Stimulated activated CD4-positive, alpha-beta T cell treated with anti-CD3 and anti-CD28 coated beads, Interleukin-1b, Interleukin-23, amount 100 ng/mL, for 1 hour (primary cell): ENCODE results near the gene TCF15.
A peak's percentile ranks its signal among the peaks of the same experiment; 100 is the strongest.

Experiments used
- DNase-seq, 2 donors: peaks; one replicate each; pipeline ENCODE4 v3.0.0-alpha.2; 2020; ENCODE audit warnings: low read depth in 2 of 2

Gene TCF15, protein sequence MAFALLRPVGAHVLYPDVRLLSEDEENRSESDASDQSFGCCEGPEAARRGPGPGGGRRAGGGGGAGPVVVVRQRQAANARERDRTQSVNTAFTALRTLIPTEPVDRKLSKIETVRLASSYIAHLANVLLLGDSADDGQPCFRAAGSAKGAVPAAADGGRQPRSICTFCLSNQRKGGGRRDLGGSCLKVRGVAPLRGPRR

DNA sequence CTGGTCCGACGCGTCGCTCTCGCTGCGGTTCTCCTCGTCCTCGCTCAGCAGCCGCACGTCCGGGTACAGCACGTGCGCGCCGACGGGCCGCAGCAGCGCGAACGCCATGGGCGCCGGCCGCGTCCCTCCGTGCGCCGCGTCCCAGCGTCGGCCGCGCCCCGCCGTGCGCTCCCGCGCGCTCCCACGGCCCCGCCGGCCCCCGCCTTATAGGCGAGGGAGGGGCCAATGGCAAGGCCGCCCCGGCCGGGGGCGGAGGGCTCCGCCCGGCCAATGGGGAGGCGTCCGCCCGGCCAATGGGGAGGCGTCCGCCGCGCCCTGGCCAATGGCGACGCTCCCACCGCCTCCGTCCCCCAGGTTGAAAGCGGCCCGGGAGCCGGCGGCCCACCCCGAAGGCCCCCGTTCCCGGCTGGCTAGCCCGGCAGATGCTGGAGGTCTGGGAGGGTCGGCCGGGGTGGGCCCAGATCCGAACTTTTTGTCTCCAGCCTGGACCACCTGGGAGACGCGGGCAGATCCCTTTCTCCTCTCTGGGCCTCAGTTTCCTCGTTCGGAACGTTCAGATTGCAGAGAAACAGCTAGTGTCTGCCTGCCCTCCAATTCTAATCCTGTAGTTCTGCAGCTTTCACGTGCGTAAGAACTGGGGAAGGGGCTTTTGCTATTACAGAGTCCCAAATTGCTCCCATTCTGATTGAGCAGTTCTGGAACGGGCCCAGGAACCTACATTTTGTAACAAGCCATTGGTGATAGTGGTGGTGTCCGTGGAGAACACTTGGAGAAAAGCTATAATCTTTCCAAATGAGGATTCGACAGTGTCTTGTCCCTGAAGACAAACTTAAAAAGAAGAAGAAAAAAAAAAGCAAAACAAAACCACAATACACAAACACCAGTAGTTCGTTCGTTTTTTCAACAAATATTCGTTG is at the start of gene TCF15:
Gene TCF15, minus strand, starts transcription at position 180 of the 917 bp plus-strand sequence. Its CDS starts 72 bp downstream, at position 108.
- no peak for DNase-seq

DNA sequence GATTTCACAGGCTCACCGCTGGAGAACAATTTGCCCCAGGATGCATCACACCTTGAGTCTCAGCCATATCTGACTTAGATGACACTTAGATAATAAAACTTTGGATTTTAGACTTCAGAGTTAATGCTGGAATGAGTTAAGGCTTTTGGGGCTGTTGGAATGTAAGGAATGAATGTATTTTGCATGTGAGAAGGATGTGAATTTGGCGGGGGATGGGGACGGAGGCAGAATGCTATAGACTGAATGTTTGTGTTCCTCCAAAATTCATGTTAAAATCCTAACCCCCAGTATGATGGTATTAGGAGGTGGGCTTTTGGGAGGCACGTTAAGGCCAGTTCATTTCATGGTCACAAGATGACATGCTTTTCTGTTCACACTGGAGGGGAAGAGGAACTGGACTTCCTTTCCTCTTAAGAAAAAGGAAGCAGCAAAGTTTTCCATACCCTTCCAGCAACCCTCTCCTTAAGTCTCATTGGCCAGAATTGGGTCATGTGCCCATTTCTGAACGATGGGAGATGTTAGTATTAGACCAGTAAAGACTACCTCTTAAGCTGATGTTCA is 48.7 kb upstream of the TCF15 start:
- DNase-seq, result no peak

DNA sequence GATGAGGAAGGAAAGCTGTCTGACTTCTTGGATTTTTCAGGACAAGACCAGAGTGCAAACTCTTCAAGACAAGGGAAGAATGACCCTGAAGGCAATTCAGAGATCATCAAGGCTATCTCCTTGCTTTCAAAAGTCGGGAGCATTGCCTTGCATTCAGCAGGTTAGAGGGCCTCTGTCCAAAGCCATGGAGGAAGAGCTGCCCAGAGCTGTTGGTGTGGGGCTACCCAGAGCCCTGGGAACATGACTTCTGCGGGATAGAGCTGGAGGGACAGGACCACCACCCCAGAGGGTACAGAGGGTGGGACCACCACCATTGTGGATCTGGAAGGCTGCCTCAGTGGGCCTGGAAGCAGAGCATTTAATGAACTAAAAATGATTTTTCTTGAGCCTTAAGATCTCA is 48.1 kb upstream of the TCF15 start:
- DNase-seq, result no peak

DNA sequence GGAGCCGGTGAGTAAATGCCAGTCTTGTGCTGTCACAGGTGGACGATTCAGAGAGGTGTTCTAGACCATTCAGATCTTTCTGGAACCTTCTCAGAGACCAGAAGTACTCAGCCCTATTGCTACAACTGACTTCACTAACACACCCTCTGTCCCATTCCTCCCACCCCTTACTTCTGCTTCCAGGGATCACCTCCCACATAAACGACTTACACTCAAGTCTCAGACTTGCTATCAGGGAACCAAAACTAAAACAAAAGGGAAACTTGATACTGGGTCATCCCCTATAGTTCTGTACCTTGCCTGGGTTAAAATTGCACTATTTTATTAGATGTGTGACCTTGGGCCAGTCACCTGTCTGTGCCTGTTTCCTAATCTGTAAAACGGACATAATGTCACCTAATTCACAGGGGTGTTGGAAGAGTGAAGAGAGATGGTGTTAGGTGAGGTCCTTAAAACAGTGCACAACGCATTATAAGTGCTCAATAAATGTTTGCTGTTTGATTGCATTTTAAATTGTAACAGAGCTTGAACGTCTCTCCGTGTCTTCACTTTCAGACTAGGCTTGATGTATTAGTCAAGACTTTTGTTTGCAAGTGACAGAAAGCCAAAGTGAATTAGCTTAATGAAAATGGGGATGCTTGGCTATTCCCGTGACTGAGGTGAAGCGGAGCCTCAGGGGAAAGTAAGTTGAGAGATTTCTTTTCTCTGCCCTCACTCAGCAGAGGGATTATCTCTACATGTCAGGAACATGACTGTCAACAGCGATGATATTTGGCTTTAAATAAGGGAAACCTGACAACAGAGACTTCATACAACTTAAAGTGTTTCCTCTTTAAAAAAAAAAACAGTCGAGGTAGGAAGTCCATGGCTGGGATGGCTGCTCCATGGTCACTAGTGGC is 45.9 kb upstream of the TCF15 start:
- no peak for DNase-seq

DNA sequence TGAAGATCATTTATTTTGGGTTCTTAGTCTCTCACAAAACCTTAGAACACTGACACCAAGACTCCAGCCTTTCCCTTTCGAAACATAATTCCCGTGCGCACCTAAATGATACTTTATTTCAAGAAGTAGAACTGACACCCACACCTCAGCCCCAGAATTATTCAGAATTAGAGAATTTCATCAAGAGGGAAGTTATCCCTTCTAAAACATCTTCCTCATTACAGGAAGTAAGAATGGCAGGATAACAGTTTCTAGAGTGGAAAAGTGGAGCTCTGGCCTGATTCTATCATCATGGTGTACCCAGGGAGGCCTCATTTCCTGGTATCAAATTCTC is 44.3 kb upstream of the TCF15 start:
- DNase-seq, result no peak

DNA sequence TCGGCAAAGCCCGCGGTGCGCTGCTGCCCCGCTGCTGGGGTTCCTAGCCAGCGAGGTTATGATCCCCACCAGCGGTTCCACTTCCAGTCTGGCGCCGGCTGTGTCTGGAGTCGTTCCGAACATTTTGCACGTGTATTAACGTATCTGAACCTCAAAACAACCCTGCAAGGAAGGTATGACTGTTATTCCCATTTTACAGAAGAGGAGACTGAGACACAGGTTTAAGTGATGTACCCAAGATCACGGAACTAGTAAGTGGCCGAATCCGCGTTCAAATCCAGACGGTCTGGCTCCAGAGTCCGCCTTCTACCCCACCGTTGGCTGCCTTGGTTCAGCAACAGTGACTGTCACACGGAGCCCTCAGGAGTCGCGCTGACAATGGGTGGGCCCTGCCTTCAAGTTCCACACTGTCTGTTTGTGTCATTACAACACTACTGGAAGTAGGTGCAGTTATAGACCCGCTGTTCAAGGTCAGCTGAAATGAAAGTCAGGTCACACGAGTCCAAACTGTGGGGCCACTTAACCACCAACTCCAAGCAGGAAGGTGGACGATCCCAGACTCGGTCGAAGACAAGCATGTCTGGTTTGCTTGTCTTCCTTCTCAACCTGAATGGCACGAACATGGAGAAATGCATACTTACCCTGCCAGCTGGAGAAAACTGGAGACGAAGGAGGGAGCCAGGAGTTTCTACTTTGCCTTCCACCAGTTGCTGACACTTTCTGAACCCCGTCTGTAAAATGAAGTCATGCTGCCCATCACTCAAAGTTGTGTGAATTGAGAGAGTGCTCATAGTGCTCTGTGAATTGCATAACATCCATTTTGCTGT is 43.7 kb upstream of the TCF15 start:
- DNase-seq, result no peak

DNA sequence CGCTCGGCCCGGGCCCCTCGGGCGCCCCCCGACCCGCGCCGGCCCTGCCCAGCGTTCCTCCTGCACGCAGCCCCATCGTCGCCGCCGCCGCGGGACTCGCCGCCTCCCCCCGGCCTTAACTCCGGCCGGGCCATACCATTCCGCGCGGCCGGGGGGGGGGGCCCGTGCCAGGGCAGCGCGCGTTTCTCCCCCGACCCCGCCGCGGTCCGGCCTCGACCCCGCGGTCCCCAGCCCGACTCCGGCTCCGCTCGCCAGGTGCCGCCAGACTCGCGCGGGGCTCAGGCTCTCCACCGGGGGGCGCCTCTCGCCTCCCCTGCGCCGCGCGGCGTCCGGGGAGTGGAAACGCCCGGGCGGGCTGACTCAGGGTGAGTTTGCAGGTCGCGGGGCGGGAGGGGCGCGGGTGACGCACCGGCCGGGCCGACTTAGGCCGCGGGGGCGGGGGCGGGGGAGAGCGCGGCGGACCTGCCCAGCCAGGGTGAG is 43.0 kb upstream of the TCF15 start, which contains the start of gene SRXN1:
Gene SRXN1, minus strand, starts transcription at position 91 of the 480 bp plus-strand sequence. Its CDS starts 15 bp downstream, at position 76.
- peak; percentile 52 to 75 for DNase-seq

DNA sequence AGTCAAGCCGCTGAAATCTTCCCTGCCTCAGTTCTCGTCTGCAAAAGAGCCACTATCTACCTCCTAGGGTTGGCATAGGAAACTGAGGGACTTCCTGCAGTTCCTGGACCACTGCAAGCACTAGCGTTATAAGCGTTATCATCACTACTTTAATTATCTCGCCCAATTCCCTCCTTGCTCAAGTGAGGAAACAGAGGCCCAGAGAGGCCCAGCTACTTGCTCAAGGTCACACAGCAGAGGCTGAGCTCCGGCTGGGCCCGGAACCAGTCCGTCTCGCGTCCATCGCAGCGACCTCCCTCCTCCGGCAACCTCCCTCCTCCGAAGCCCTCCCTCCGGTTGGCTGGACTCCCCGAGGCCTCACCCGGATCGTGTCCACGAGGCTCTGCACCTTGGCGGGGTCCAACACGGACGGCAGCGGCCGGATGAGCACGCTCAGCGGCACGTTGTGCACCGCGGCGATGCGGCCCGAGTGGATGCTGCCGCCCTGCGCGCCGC is 42.6 kb upstream of the TCF15 start:
- no peak for DNase-seq

DNA sequence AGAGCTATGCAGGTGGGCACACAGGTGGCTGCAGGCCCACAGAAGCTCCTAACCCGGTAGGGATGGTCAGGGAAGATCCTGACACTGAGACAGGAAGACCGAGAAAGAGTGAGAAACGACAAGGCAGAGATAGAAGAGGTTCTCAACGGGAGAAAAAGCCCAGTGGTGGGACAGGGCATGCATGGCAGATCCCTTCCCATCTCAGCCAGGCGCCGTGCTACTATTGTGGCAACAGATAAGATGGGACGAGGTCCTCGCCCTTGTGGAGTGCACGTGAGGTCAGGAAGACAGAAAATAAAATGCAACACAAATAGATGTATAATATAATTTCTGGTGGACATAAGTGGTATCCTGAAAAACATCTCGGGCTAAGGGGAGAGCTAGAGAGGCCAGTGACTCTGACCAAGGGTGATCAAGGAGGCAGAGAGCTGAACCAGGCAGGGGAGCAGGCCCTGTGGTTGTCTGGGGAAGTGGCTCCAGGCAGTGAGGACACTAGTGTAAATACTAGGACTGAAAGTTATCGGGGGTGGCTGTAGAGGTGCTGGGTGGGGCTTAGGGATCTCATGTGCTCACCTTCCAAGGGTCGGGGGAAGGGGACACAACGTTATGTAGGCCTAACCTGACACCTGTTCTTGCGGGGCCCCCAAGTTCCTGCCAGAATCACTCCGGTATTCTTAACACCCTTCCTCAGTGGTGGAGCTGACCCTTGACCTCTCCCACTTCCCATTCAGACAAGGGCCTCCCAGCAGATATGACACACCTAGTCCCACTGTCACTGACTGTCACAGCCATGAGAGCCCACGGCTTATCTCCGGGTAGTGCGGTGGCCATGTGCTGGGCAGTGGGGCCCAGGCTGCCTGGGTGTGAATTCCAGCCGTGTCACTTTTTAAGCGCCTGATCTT is 41.9 kb upstream of the TCF15 start:
- no peak for DNase-seq

DNA sequence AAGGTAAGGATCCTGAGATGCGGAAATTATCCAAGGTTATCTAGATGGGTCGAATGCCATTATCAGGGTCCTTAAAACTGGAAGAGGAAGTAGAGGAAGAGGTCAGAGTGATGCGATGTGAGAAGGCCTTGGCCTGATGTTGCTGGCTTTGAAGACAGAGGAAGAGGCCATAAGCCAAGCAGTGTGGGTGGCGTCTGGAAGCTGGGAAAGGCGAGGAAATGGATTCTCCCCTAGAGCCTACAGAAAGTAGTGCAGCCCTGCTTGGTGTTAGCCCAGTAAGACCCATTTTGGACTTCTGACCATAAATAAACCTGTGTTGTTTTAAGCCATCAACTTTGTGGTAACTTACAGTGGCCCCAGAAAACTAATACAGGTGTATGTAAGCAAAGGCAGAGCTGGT is 40.8 kb upstream of the TCF15 start:
- no peak for DNase-seq

DNA sequence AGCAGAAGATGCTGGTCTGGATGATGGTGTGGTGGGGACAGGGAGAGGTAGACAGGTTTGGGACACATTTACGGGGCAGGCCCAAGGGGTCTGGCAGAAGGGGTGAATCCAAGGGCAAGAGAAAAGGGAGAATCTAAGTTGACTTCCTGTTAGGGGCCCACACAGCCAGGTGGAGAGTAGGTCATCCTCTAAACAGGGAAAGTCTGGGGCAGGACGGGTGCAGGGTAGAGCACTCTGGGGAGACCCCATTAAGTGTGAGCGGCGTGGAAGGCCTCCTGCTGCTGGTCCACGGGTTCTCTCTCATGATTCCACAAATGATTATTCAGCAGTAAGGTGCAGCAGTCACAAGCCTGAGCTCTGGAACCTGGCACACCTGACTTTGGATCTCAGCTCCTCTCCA is 40.2 kb upstream of the TCF15 start:
- no peak for DNase-seq

DNA sequence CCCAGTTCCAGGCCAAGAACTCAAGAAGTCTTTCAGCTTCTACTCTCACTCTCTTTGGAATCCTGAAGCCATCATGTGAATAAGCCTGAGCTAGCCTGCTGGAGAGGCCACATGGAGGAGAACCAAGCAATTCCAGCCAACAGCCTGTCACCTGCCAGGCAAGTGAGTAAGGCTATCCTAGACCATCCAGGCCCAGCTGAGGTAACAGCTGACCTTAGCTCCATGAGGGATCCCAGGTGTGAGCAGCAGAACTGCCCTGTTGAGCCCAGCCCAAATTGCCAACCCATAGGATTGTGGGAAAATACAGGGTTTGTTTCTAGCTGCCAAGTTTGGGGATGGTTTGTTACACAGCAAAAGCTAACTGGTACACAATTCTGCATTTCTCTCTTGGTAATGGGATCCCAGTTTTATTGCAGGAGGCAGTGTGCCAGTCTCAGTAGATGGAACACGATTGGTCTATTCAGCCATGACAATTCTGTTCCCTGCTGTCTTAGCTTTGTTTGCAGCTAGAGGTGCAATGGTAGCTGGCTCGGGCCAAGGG is 37.4 kb upstream of the TCF15 start:
- DNase-seq, result no peak

DNA sequence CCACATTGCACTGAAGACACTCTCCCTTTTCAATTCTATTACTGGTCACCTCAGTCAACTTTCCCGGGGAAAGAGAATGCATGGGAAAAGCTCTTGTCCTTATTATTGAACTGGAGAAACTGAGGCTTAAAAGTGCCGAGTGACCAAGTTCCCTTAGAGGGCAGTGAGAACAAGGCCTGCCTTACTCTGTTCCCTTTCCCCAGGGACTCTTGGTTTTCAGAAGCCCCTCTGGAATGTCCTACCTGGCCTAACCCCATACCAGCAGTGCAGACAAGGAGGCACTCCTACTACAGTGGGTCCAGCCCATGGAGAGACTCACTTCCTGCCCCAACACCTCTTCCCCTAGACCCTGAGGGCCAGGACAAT is 36.7 kb upstream of the TCF15 start:
- DNase-seq, result no peak

DNA sequence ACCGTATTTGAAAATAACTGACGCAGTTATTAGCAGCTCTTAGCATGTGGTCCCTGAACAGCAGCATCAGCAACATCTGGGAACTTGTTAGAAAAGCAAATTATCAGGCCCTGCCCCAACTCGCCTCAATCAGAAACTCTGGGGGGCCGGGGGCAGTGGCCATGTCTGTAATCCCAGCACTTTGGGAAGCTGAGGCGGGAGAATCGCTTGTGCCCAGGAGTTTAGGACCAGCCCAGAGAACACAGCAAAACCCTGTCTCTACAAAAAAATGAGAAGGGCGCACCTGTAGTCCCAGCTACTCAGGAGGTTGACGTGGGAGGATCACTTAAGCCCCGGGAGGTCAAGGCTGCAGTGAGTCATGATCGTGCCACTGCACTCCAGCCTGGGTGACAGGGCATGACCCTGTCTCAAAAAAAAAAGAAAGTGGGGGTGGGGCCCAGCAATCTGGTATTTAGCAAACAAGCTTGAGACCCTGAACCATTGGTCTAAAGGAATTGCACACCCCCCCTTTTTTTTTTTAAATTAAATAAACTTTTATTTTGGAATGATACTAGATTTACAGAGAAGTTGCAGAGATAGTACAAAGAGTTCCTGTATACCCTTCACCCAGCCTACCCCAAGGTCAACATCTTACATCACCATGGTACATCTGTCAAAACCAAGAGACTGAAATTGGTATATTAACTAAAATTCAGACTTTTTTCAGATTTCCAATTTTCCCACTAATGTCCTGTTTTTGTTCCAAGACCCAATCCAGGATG is 36.2 kb upstream of the TCF15 start:
- DNase-seq, result no peak

DNA sequence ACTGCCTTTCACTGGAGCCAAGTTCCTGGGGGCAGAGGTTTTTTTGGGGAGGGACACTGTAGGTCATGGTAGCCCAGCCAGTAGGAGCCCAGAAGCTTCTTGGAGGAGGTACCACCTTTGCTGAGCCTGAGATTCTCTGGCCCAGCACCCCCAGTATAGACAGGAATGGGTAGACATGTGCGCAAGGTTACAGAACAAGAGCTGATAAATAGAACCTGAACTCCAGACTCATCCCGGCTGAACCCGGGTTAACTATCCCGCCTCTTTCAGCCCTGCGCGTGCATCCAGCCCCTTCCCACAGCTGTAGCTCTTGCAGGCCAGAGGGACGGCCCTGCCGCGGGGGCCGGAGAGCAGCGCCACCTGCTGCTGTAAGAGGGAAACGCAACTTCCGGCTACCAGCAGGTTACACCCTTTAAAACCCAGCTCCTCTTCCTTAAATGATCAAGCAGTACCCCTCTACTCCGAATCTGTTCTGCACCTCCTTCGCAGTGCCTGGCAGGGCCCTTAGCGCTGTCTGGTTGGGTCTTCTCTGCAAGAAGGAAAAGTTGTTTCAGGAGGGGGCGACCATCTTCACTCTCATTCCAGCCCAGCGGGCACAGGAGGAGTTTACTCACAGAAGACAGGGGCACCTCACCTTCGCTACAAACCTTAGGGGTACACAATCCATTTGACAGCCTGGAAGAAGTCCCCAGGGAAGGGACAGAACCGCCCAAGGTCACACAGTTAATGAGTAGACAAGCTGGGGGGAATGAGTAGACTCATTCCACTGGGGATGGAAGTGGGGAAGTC is 35.4 kb upstream of the TCF15 start:
- DNase-seq, result peak; percentile 19 to 46

DNA sequence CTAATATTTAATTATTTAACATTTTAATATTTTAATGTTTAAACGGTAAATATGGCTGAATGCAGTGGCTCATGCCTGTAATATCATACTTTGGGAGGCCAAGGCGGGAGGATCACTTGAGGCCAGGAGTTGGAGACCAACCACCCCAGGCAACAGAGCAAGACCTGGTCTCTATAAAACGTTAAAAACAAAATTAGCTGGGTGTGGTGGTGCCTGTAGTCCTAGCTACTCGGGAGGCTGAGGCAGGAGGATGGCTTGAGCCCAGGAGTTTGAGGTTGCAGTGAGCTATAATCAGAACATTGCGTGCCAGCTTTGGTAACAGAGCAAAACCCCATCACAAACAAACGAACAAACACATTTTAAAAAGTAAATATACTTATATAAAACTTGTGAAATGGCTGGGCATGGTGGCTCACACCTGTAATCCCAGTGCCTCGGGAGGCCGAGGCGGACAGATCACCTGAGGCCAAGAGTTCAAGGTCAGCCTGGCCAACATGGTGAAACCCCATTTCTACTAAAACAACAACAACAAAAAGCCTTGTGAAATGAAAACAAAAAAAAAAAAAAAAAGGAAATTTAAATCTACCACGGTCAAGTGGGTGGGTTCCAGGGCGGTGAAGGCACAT is 34.7 kb upstream of the TCF15 start:
- no peak for DNase-seq
